Left lobe of liver (tissue), 2 donors: ENCODE data around the gene EVC. TPM values are rescaled to one million over a fixed set of nuclear protein-coding genes. Genes with fewer than 3 reads are reported as not detected.

Experiments used
- ATAC-seq: fragments of 200-7000 bp; cut with Tn5 transposase; one replicate; pipeline ENCODE4 v1.9.1; 2020; ENCODE audit warnings: mild to moderate bottlenecking, moderate library complexity
- DNase-seq: peaks from one replicate; pipeline ENCODE4 v3.0.0-alpha.2; 2020; ENCODE audit warnings: low spot score
- total RNA-seq: library from RNA; stranded (reverse); gene quantifications from one replicate; pipeline ENCODE4 v1.2.1, GENCODE V29; 2021
- donor health status: DM: no; HTN: no; CAD: no; lungs with moderate emphysema.
- donor health status: DM: no; HTN: yes; CAD: no.

The EVC gene
- total RNA-seq = 11.0 TPM

- ATAC-seq (peak; percentile 77), DNase-seq (peak; percentile 66)
These were observed at the start of gene EVC for GRCh38 chr4:5710961-5711478. Gene EVC, plus strand, starts transcription at chr4:5711201. Its CDS starts 180 bp downstream, at chr4:5711381.

- DNase-seq (no peak), ATAC-seq (no peak)
These were observed 49.8 kb upstream of the EVC start for GRCh38 chr4:5661237-5661636.

- DNase-seq (no peak), ATAC-seq (no peak)
These were observed 48.4 kb upstream of the EVC start for GRCh38 chr4:5662555-5662954.

GRCh38 chr4:5664778-5665177 lies 46.2 kb upstream of the EVC start:
- ATAC-seq (no peak), DNase-seq (no peak)

- DNase-seq (no peak), ATAC-seq (no peak)
These were observed 44.3 kb upstream of the EVC start for GRCh38 chr4:5666741-5667140.

- ATAC-seq (no peak), DNase-seq (no peak)
These were observed 34.2 kb upstream of the EVC start for GRCh38 chr4:5676763-5677162.

GRCh38 chr4:5678977-5679376 lies 32.0 kb upstream of the EVC start:
- no peak for DNase-seq
- ATAC-seq = no peak

GRCh38 chr4:5683566-5683965 lies 27.4 kb upstream of the EVC start:
- ATAC-seq = no peak
- DNase-seq = no peak

GRCh38 chr4:5685296-5685695 lies 25.7 kb upstream of the EVC start:
- DNase-seq = no peak
- no peak for ATAC-seq

GRCh38 chr4:5686338-5686737 lies 24.7 kb upstream of the EVC start:
- DNase-seq (no peak), ATAC-seq (no peak)

GRCh38 chr4:5689065-5689464 lies 21.9 kb upstream of the EVC start:
- ATAC-seq = no peak

GRCh38 chr4:5691491-5692132 lies 19.4 kb upstream of the EVC start:
- no peak for DNase-seq
- ATAC-seq = no peak

More at GRCh38 chr4:5689065-5689464, 21.9 kb upstream of the EVC start:
- DNase-seq = no peak

- ATAC-seq = no peak
These were observed 17.1 kb upstream of the EVC start for GRCh38 chr4:5693871-5694270.

GRCh38 chr4:5696341-5696740 lies 14.7 kb upstream of the EVC start:
- ATAC-seq (no peak), DNase-seq (no peak)

More at GRCh38 chr4:5693871-5694270, 17.1 kb upstream of the EVC start:
- no peak for DNase-seq

GRCh38 chr4:5700459-5700858 lies 10.5 kb upstream of the EVC start:
- ATAC-seq (no peak), DNase-seq (no peak)

- ATAC-seq (no peak), DNase-seq (no peak)
These were observed 9.0 kb upstream of the EVC start for GRCh38 chr4:5701971-5702370.

GRCh38 chr4:5703831-5704230 lies 7.2 kb upstream of the EVC start:
- DNase-seq = no peak
- no peak for ATAC-seq

- no peak for ATAC-seq
- DNase-seq = no peak
These were observed 6.7 kb upstream of the EVC start for GRCh38 chr4:5704276-5704675.

- ATAC-seq = no peak
- no peak for DNase-seq
These were observed 5.2 kb upstream of the EVC start for GRCh38 chr4:5705647-5706320.

GRCh38 chr4:5706486-5707290 lies 4.3 kb upstream of the EVC start:
- ATAC-seq (no peak), DNase-seq (no peak)

GRCh38 chr4:5707366-5707765 lies 3.6 kb upstream of the EVC start:
- DNase-seq = no peak
- no peak for ATAC-seq
